ENCODE data around the gene MLLT6. TPM values are rescaled to one million over a fixed set of nuclear protein-coding genes. Genes with fewer than 3 reads are reported as not detected.
A peak's percentile ranks its signal among the peaks of the same experiment; 100 is the strongest.

The MLLT6 gene
- total RNA-seq, 1 experiment from 2014 or later, result 48.0 TPM

- TF ChIP-seq RELA (CRISPR knock-in tag; IDR thresholded peaks at IDR 0.05; ENCODE audit: borderline replicate concordance) (no peak), TCF7 (CRISPR knock-in tag; IDR thresholded peaks at IDR 0.05; ENCODE audit: low read depth) (no peak), ZNF121 (CRISPR knock-in tag; IDR thresholded peaks at IDR 0.05) (no peak), ZSCAN18 (CRISPR knock-in tag; IDR thresholded peaks at IDR 0.05) (no peak), CDX4 (CRISPR knock-in tag; IDR thresholded peaks at IDR 0.05; ENCODE audit: borderline replicate concordance) (no peak), NFATC4 (CRISPR knock-in tag; IDR thresholded peaks at IDR 0.05) (no peak), ATF3 (CRISPR knock-in tag; conservative IDR thresholded peaks at IDR 0.05) (no peak), ESRRA (CRISPR knock-in tag; IDR thresholded peaks at IDR 0.05; ENCODE audit: borderline replicate concordance) (no peak), MYBL2 (CRISPR knock-in tag; IDR thresholded peaks at IDR 0.05) (no peak), ZNF219 (CRISPR knock-in tag; IDR thresholded peaks at IDR 0.05; ENCODE audit: borderline replicate concordance) (no peak)
- TF ChIP-seq, protein P1, sequence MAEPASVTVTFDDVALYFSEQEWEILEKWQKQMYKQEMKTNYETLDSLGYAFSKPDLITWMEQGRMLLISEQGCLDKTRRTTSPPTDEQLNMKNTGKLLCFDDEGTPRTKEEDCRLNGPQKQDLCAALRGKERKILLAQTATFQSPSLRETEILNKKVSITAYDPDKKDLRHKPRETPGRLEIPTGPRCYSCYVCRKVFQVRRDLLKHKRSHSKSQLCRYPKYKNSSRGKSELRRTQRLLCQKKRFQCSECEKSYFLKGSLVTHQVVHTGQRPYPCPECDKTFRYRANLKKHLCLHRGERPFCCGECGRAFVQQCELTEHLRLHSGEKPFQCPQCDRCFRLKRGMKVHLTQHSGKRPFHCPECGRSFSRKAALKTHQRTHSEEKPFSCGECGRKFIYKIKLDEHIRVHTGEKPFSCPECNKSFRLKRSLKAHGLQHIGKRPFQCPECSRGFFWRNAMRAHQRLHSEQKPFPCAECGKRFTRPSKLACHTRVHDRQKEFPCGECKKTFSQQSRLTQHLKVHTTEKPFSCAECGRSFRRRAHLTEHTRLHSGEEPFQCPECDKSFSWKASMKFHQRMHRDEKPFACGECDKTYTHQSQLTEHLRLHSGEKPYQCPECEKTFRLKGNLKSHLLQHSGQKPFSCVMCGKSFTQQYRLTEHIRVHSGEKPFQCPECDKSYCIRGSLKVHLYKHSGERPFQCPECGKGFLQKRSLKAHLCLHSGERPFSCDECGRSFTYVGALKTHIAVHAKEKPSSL (CRISPR knock-in tag; conservative IDR thresholded peaks at IDR 0.05), result no peak
- TF ChIP-seq, protein P2, sequence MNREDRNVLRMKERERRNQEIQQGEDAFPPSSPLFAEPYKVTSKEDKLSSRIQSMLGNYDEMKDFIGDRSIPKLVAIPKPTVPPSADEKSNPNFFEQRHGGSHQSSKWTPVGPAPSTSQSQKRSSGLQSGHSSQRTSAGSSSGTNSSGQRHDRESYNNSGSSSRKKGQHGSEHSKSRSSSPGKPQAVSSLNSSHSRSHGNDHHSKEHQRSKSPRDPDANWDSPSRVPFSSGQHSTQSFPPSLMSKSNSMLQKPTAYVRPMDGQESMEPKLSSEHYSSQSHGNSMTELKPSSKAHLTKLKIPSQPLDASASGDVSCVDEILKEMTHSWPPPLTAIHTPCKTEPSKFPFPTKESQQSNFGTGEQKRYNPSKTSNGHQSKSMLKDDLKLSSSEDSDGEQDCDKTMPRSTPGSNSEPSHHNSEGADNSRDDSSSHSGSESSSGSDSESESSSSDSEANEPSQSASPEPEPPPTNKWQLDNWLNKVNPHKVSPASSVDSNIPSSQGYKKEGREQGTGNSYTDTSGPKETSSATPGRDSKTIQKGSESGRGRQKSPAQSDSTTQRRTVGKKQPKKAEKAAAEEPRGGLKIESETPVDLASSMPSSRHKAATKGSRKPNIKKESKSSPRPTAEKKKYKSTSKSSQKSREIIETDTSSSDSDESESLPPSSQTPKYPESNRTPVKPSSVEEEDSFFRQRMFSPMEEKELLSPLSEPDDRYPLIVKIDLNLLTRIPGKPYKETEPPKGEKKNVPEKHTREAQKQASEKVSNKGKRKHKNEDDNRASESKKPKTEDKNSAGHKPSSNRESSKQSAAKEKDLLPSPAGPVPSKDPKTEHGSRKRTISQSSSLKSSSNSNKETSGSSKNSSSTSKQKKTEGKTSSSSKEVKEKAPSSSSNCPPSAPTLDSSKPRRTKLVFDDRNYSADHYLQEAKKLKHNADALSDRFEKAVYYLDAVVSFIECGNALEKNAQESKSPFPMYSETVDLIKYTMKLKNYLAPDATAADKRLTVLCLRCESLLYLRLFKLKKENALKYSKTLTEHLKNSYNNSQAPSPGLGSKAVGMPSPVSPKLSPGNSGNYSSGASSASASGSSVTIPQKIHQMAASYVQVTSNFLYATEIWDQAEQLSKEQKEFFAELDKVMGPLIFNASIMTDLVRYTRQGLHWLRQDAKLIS (CRISPR knock-in tag; IDR thresholded peaks at IDR 0.05; ENCODE audit: borderline replicate concordance), result no peak
- TF ChIP-seq, protein P3, sequence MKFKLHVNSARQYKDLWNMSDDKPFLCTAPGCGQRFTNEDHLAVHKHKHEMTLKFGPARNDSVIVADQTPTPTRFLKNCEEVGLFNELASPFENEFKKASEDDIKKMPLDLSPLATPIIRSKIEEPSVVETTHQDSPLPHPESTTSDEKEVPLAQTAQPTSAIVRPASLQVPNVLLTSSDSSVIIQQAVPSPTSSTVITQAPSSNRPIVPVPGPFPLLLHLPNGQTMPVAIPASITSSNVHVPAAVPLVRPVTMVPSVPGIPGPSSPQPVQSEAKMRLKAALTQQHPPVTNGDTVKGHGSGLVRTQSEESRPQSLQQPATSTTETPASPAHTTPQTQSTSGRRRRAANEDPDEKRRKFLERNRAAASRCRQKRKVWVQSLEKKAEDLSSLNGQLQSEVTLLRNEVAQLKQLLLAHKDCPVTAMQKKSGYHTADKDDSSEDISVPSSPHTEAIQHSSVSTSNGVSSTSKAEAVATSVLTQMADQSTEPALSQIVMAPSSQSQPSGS (CRISPR knock-in tag; IDR thresholded peaks at IDR 0.05; ENCODE audit: borderline replicate concordance, low read depth), result no peak
- TF ChIP-seq, protein P4, sequence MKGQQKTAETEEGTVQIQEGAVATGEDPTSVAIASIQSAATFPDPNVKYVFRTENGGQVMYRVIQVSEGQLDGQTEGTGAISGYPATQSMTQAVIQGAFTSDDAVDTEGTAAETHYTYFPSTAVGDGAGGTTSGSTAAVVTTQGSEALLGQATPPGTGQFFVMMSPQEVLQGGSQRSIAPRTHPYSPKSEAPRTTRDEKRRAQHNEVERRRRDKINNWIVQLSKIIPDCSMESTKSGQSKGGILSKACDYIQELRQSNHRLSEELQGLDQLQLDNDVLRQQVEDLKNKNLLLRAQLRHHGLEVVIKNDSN (CRISPR knock-in tag; IDR thresholded peaks at IDR 0.05), result no peak
- ATAC-seq (peak; percentile 27), DNase-seq (ENCODE audit: low spot score) (no peak)
- Mint-ChIP-seq H3K27ac (peak overlapping the region; percentile 41), H3K36me3 (peaks cover 18% of the 10 kb centered on the region), H3K4me1 (peaks cover 29% of the 10 kb centered on the region), H3K9me3 (no peaks in the 10 kb centered on the region), H3K27me3 (ENCODE audit: low read depth) (peaks cover 2% of the 10 kb centered on the region; the same call in 1 of the 2 replicates), H3K4me3 (no peak overlapping the region)
- CTCF ChIA-PET, result interaction anchor here (0.5 to 4.0 kb wide), 31 partner anchors 8 to 484 kb away, joined by 3 to 60 read pairs (median 5); partner anchors contain the start of genes MLLT6 and PSMB3
- POLR2A ChIA-PET, result interaction anchor here (0.7 to 1.5 kb wide), 2 partner anchors 28 to 29 kb away, joined by 3 read pairs; partner anchors contain the start of gene MLLT6
Measured at GRCh38 chr17:38733982-38734973, 29.2 kb downstream of the MLLT6 start.
